ENCODE measurements around the gene PTPRN2. TPM values are rescaled to one million over a fixed set of nuclear protein-coding genes. Genes with fewer than 3 reads are reported as not detected.

Gene PTPRN2
- total RNA-seq, 1 experiment from 2014 or later = 2.1 TPM

GRCh38 chr7:157978766-157979165, 608.9 kb downstream of the PTPRN2 start:
- no peaks in the 10 kb centered on the region for H4K20me1 ChIP-seq (ENCODE audit: insufficient read depth)
- BruUV-seq (replicated peaks) = no TSS peak
- DNase-seq (ENCODE audit: low read depth, low spot score) (no peak), ATAC-seq (no peak)
- ChIA-PET CTCF (no interaction called here), POLR2A (no interaction called here), RAD21 (ENCODE audit: low non-redundant PET in 1 of 2, low total read pairs in 2 of 2, uncharacterized antibody in 2 of 2, unreplicated experiment in 2 of 2) (no interaction called here)
- H3K4me3 ChIP-seq (replicated peaks in 1 of 2; ENCODE audit: low read depth in 1 of 2, low read length in 2 of 2) = no peak overlapping the region
- TF ChIP-seq REST (IDR thresholded peaks at IDR 0.05; ENCODE audit: low read depth) (no peak), EZH2phosphoT487 (IDR thresholded peaks at IDR 0.05; ENCODE audit: borderline replicate concordance) (no peak), YY1 (IDR thresholded peaks at IDR 0.05; ENCODE audit: extremely low read depth, insufficient replicate concordance, low read depth, low read length) (no peak), SRF (IDR thresholded peaks at IDR 0.05; ENCODE audit: low read depth) (no peak), EGR1 (IDR thresholded peaks at IDR 0.05; ENCODE audit: low read depth) (no peak), ZBTB33 (IDR thresholded peaks at IDR 0.05; ENCODE audit: extremely low read depth, insufficient replicate concordance, low read length) (no peak), POLR2A (IDR thresholded peaks at IDR 0.05; ENCODE audit: borderline replicate concordance, extremely low read depth, insufficient read depth, insufficient read length) (no peak), FOSL1 (IDR thresholded peaks at IDR 0.05; ENCODE audit: low read depth) (no peak), POLR2AphosphoS5 (IDR thresholded peaks at IDR 0.05; ENCODE audit: low read depth, low read length) (no peak)
- no peak overlapping the region for H2AFZ ChIP-seq (ENCODE audit: low read depth, low read length, poor library complexity, severe bottlenecking)
- no peaks in the 10 kb centered on the region for H3K9me3 ChIP-seq (ENCODE audit: control insufficient read depth in 1 of 2, insufficient read depth in 1 of 2, low read depth in 1 of 2, low read length in 2 of 2)
- no peaks in the 10 kb centered on the region for H3K79me2 ChIP-seq (ENCODE audit: insufficient read depth, low read length)
- H3K9me2 ChIP-seq (ENCODE audit: insufficient read depth) = no peaks in the 10 kb centered on the region
- H3K4me1 ChIP-seq (ENCODE audit: control insufficient read depth in 1 of 2, insufficient read depth in 2 of 2, low read length in 2 of 2) = no peaks in the 10 kb centered on the region
- H3K36me3 ChIP-seq (ENCODE audit: control insufficient read depth in 1 of 2, insufficient read depth in 2 of 2, low read length in 2 of 2) = no peaks in the 10 kb centered on the region
- H3K4me2 ChIP-seq (ENCODE audit: low read length) = no peak overlapping the region
- H3K27ac ChIP-seq (ENCODE audit: low read depth, low read length) = no peak overlapping the region
- intact Hi-C loops (cut with micrococcal nuclease) = loop anchor here (10.0 kb wide), 1 partner anchor 376 kb away; no protein-coding TSS in a partner anchor
- H3K27me3 ChIP-seq (ENCODE audit: insufficient read depth, low read length) = no peaks in the 10 kb centered on the region
- H3K9ac ChIP-seq (ENCODE audit: low read length) = no peak overlapping the region
